K562 (cell line): Measurements from ENCODE around the gene PAPSS2. TPM values are rescaled to one million over a fixed set of nuclear protein-coding genes. Genes with fewer than 3 reads are reported as not detected.
A peak's percentile ranks its signal among the peaks of the same experiment; 100 is the strongest.

Experiments
- BCOR ChIP-seq: fragments of 450-650 bp; IDR thresholded peaks from 2 replicates; pipeline ENCODE4 v1.6.1; 2016
- CBFA2T3 ChIP-seq: fragments of 450-650 bp; IDR thresholded peaks from 2 replicates; pipeline ENCODE4 v1.6.1; 2017
- CHD2 ChIP-seq: IDR thresholded peaks from 2 replicates; pipeline ENCODE4 v1.6.1; 2011; ENCODE audit warnings: low read depth, low read length
- CREB1 ChIP-seq, 2 experiments: sonication (generic) in 1 of 2; formaldehyde crosslinking in 1 of 2; IDR thresholded peaks; 2 replicates each; pipeline versions ENCODE4 v1.6.1 to v1.8.0; 2012 to 2022; ENCODE audit warnings: inconsistent platforms in 1 of 2, mild to moderate bottlenecking in 1 of 2, missing genetic modification reagents in 1 of 2, moderate library complexity in 1 of 2
- DACH1 ChIP-seq: fragments of 450-650 bp; IDR thresholded peaks from 2 replicates; pipeline ENCODE4 v1.6.1; 2018; ENCODE audit not compliant: partially characterized antibody
- DPF2 ChIP-seq: fragments of 450-650 bp; IDR thresholded peaks from 2 replicates; pipeline ENCODE4 v1.6.1; 2016
- E2F5 ChIP-seq: sonication (generic); formaldehyde crosslinking; IDR thresholded peaks from 2 replicates; pipeline ENCODE4 v1.8.0; 2022; ENCODE audit warnings: mild to moderate bottlenecking, missing genetic modification reagents
- EHMT2 ChIP-seq: fragments of 450-650 bp; IDR thresholded peaks from 2 replicates; pipeline ENCODE4 v1.6.1; 2018; ENCODE audit warnings: antibody characterized with exemption
- EP400 ChIP-seq: fragments of 450-650 bp; IDR thresholded peaks from 2 replicates; pipeline ENCODE4 v1.6.1; 2017; ENCODE audit warnings: antibody characterized with exemption, mild to moderate bottlenecking, moderate library complexity
- FOSL1 ChIP-seq: fragments of 200-800 bp; sonication (Bioruptor generic); conservative IDR thresholded peaks from 2 replicates; pipeline ENCODE4 v1.6.1; 2016; ENCODE audit warnings: missing genetic modification characterization, missing compliant biosample characterization
- FOXK2 ChIP-seq, 2 experiments: fragments of 450-650 bp; IDR thresholded peaks in 1 of 2; conservative IDR thresholded peaks in 1 of 2; 2 replicates each; pipeline ENCODE4 v1.6.1; 2016; ENCODE audit warnings: low read depth in 2 of 2, mild to moderate bottlenecking in 1 of 2
- FOXP4 ChIP-seq: sonication (generic); formaldehyde crosslinking; IDR thresholded peaks from 2 replicates; pipeline ENCODE4 v1.8.0; 2022; ENCODE audit warnings: mild to moderate bottlenecking, missing genetic modification reagents, borderline replicate concordance
- LARP7 ChIP-seq: fragments of 450-650 bp; IDR thresholded peaks from 2 replicates; pipeline ENCODE4 v1.6.1; 2016
- MTA2 ChIP-seq: fragments of 450-650 bp; IDR thresholded peaks from 2 replicates; pipeline ENCODE4 v1.6.1; 2016; ENCODE audit warnings: low read depth
- NCOR1 ChIP-seq: fragments of 450-650 bp; IDR thresholded peaks from 2 replicates; pipeline ENCODE4 v1.6.1; 2016; ENCODE audit warnings: mild to moderate bottlenecking, moderate library complexity
- NR2C2 ChIP-seq, 2 experiments: fragments of 200-800 bp in 1 of 2; sonication (Bioruptor generic) in 1 of 2; sonication (generic) in 1 of 2; formaldehyde crosslinking in 1 of 2; IDR thresholded peaks; 2 replicates each; pipeline versions ENCODE4 v1.6.1 to v1.8.0; 2016 to 2022; ENCODE audit warnings: mild to moderate bottlenecking in 1 of 2, missing compliant biosample characterization in 1 of 2, missing genetic modification characterization in 1 of 2, missing genetic modification reagents in 1 of 2
- POLR2AphosphoS2 ChIP-seq: IDR thresholded peaks from 2 replicates; pipeline ENCODE4 v1.6.1; 2012; ENCODE audit warnings: low read length, improper control_type of control experiment
- RBM17 ChIP-seq: fragments of 200-400 bp; formaldehyde crosslinking; IDR thresholded peaks from 2 replicates; pipeline ENCODE4 v1.6.1; 2017; ENCODE audit warnings: low read depth, mild to moderate bottlenecking, low read length, borderline replicate concordance
- RBM34 ChIP-seq: fragments of 200-400 bp; formaldehyde crosslinking; IDR thresholded peaks from 2 replicates; pipeline ENCODE4 v1.6.1; 2018; ENCODE audit warnings: low read length, borderline replicate concordance; ENCODE audit not compliant: insufficient read depth
- RFX1 ChIP-seq: fragments of 450-650 bp; IDR thresholded peaks from 2 replicates; pipeline ENCODE4 v1.6.1; 2016; ENCODE audit warnings: mild to moderate bottlenecking, moderate library complexity
- SIN3A ChIP-seq, 2 experiments: fragments of 150-350 bp in 1 of 2; IDR thresholded peaks; 2 replicates each; pipeline ENCODE4 v1.6.1; 2011 to 2016; ENCODE audit warnings: borderline replicate concordance in 2 of 2, low read depth in 2 of 2, low read length in 2 of 2, mild to moderate bottlenecking in 2 of 2, moderate library complexity in 2 of 2; ENCODE audit not compliant: control insufficient read depth in 1 of 2
- SP2 ChIP-seq: IDR thresholded peaks from 2 replicates; pipeline ENCODE4 v1.6.1; 2011; ENCODE audit warnings: mild to moderate bottlenecking, low read depth, low read length, moderate library complexity; ENCODE audit not compliant: poor library complexity, severe bottlenecking; ENCODE audit errors: extremely low read depth
- TGIF2 ChIP-seq: sonication (generic); formaldehyde crosslinking; IDR thresholded peaks from 2 replicates; pipeline ENCODE4 v1.8.1; 2022; ENCODE audit warnings: mild to moderate bottlenecking, missing genetic modification reagents, moderate library complexity
- XRCC4 ChIP-seq: IDR thresholded peaks from one replicate; pipeline ENCODE4 v1.6.1; 2011; ENCODE audit not compliant: insufficient read depth, insufficient read length; ENCODE audit errors: extremely low read depth
- ZKSCAN8 ChIP-seq: fragments of 200-800 bp; sonication (Bioruptor generic); IDR thresholded peaks from 2 replicates; pipeline ENCODE4 v1.6.1; 2016; ENCODE audit warnings: missing genetic modification characterization, missing compliant biosample characterization
- ZNF121 ChIP-seq: sonication (generic); formaldehyde crosslinking; conservative IDR thresholded peaks from 2 replicates; pipeline ENCODE4 v1.8.0; 2022; ENCODE audit warnings: missing genetic modification reagents
- ZNF184 ChIP-seq: sonication (generic); formaldehyde crosslinking; IDR thresholded peaks from 2 replicates; pipeline ENCODE4 v1.5.0; 2020; ENCODE audit warnings: missing genetic modification reagents
- ZNF780A ChIP-seq: fragments of 250-450 bp; sonication (Bioruptor Pico); IDR thresholded peaks from 2 replicates; pipeline ENCODE4 v1.5.0; 2021; ENCODE audit warnings: mild to moderate bottlenecking
- polyA plus RNA-seq, 8 experiments: library from polyadenylated mRNA; depleted of rRNA in 4 of 8; stranded (reverse) in 5 of 8; unstranded in 3 of 8; fragments of >200 nt; fragmentation: Nextera tagmentation in 2 of 8; fragmentation: Illumina TruSeq in 1 of 8; extraction: Ambion mirVana in 2 of 8; extraction: Trizol in 1 of 8; gene quantifications; 2 replicates each; pipeline versions ENCODE4 v1.2.1 to v1.2.3, GENCODE V29; 2011 to 2014; ENCODE audit warnings: inconsistent platforms in 1 of 8, missing spikeins in 1 of 8
- total RNA-seq, 7 experiments: library from RNA; depleted of rRNA in 6 of 7; stranded (reverse); fragments of >200 nt in 6 of 7; fragmentation: Illumina TruSeq in 2 of 7; extraction: Trizol in 2 of 7; gene quantifications; 2 replicates each; pipeline versions ENCODE4 v1.2.1 to v1.2.3, GENCODE V29; 2011 to 2021; ENCODE audit warnings: low replicate concordance in 1 of 7

PAPSS2 gene
- total and polyA plus RNA-seq, 9 of the 15 experiments (the other 6 are each of a cell fraction or from before 2014, with no cell fraction given) = 0.01 to 0.29 TPM; not detected in 7

GRCh38 chr10:87660484-87661133, 931 bp downstream of the PAPSS2 start (continued):
- TF ChIP-seq CBFA2T3 (peak; percentile 53), FOSL1 (tag) (peak; percentile 48), FOXK2 (conservative IDR thresholded peaks at IDR 0.05 in 1 of 2, IDR thresholded peaks at IDR 0.05 in 1 of 2; ENCODE audit: low read depth in 2 of 2) (no peak), SIN3A (IDR thresholded peaks at IDR 0.05; ENCODE audit: borderline replicate concordance in 2 of 2, control insufficient read depth in 1 of 2, low read depth in 2 of 2, low read length in 2 of 2) (no peak), CREB1 (IDR thresholded peaks at IDR 0.05) (peak; percentile 33; the same call in 1 of the 2 replicates), CREB1 (CRISPR knock-in tag; IDR thresholded peaks at IDR 0.05) (no peak), TGIF2 (CRISPR knock-in tag) (no peak), RBM34 (no peak), BCOR (no peak), EP400 (no peak), SP2 (no peak), E2F5 (CRISPR knock-in tag) (no peak), DACH1 (no peak), MTA2 (no peak), EHMT2 (no peak), RBM17 (no peak), XRCC4 (no peak), CHD2 (no peak), NR2C2 (CRISPR knock-in tag; IDR thresholded peaks at IDR 0.05) (no peak), NR2C2 (tag; IDR thresholded peaks at IDR 0.05) (no peak), ZKSCAN8 (CRISPR knock-in tag) (no peak), ZNF184 (CRISPR knock-in tag) (no peak), DPF2 (no peak), ZNF780A (CRISPR knock-in tag) (no peak), RFX1 (no peak), FOXP4 (CRISPR knock-in tag) (no peak), ZNF121 (no peak), LARP7 (no peak), POLR2AphosphoS2 (no peak), NCOR1 (no peak)
